ENCODE data around the gene SLC35F3. TPM values are rescaled to one million over a fixed set of nuclear protein-coding genes. Genes with fewer than 3 reads are reported as not detected.

Gene SLC35F3
- total RNA-seq (2021) (0.85 to 1.2 TPM (median 0.94 TPM) in 3 replicates), Bru-seq, nascent RNA (percentile 33 among the genes with signal in this experiment)
- long read RNA-seq, experiment 1, partial matches to known transcripts = 4 of 6 reads
- long read RNA-seq, experiment 1, other reads (novel, unspliced or antisense) = 1 of 6 reads
- long read RNA-seq, experiment 2 = 0 reads
- long read RNA-seq, experiment 3 = 0 reads

DNA sequence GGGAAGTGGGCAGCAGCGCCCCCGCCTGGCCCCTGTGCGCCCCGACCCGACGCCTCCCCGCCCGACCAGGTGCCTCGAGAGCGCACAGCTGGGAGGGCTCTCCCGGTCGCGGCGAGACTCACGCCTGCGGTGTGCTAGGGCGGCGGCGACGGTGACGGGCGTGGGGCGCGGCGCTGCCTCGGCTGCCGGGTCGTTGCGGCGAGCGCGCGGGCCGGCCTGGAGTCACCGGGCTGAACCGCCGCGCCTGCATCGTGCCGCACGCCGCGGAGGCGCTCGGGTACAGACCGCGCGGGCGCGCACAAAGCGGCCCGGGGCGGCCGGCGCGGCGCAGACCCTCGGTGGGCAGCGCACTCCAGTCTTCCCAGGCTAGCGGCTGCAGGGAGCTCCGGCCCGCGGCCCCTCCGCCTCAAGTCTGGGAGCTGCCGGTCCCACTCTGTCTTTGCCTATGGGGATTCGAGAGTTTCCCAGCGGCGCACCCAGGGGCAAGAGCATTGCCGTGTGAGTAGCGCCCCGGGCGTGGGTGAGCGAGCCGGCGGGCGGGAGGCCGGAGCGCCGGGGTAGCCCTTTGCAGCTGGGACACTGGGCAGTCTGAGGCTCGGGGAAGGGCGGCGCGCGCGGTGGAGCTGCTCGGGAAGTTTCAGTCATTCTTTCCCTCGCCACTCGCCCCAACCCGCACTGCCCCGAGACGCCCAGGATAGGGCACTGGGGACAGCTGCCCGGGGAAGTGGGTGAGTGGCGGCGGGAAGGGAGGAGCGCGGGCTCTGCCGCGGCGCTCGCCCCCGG is at the start of gene SLC35F3:
SLC35F3 (plus strand) TSS at position 44 of the 783 bp plus-strand sequence.
- peak within 1 kb of the TSS; percentile 75 for H3K4me3 Mint-ChIP-seq
- H3K36me3 Mint-ChIP-seq = no peaks in the 10 kb centered on the region
- ATAC-seq = peak; percentile 93
- peaks cover 10% of the 10 kb centered on the region for H3K4me1 Mint-ChIP-seq
- peaks cover 79% of the 10 kb centered on the region for H3K27me3 Mint-ChIP-seq (ENCODE audit: low read depth)
- DNase-seq (ENCODE audit: low spot score) = peak; percentile 81
- CTCF ChIA-PET = interaction anchor here (0.6 to 2.4 kb wide), 29 partner anchors 9 to 1456 kb away, joined by 3 to 21 read pairs (median 4); no protein-coding TSS in a partner anchor
- no peaks in the 10 kb centered on the region for H3K9me3 Mint-ChIP-seq
- POLR2A ChIA-PET = interaction anchor here (1.3 kb wide), 1 partner anchor 537 kb away, joined by 3 read pairs; no protein-coding TSS in a partner anchor
- no peak within 1 kb of the TSS for H3K27ac Mint-ChIP-seq
- TF ChIP-seq CREM (CRISPR knock-in tag; IDR thresholded peaks at IDR 0.05) (0 out of 2 replicates have a peak, but pooled peaks have one; percentile 50), KAT7 (CRISPR knock-in tag; IDR thresholded peaks at IDR 0.05; ENCODE audit: borderline replicate concordance) (0 out of 2 replicates have a peak, but pooled peaks have one; percentile 74), ATF1 (CRISPR knock-in tag; IDR thresholded peaks at IDR 0.05) (no peak), ZBTB43 (CRISPR knock-in tag; IDR thresholded peaks at IDR 0.05) (no peak), CREB1 (CRISPR knock-in tag; IDR thresholded peaks at IDR 0.05) (no peak), ZMAT4 (CRISPR knock-in tag; IDR thresholded peaks at IDR 0.05) (no peak), ZNF317 (CRISPR knock-in tag; IDR thresholded peaks at IDR 0.05; ENCODE audit: borderline replicate concordance, low read depth) (no peak), ZNF416 (CRISPR knock-in tag; IDR thresholded peaks at IDR 0.05) (0 out of 2 replicates have a peak, but pooled peaks have one; percentile 48), FOXJ3 (CRISPR knock-in tag; IDR thresholded peaks at IDR 0.05; ENCODE audit: borderline replicate concordance) (no peak), E2F5 (CRISPR knock-in tag; IDR thresholded peaks at IDR 0.05) (peak; percentile 83; the same call in 1 of the 2 replicates), FOXP1 (CRISPR knock-in tag; IDR thresholded peaks at IDR 0.05; ENCODE audit: borderline replicate concordance) (peak; percentile 69), ZNF425 (CRISPR knock-in tag; conservative IDR thresholded peaks at IDR 0.05) (no peak), ZNF671 (CRISPR knock-in tag; IDR thresholded peaks at IDR 0.05) (no peak), MAX (CRISPR knock-in tag; IDR thresholded peaks at IDR 0.05) (no peak), CBFB (CRISPR knock-in tag; IDR thresholded peaks at IDR 0.05; ENCODE audit: low read depth) (0 out of 2 replicates have a peak, but pooled peaks have one; percentile 40), MYBL2 (CRISPR knock-in tag; IDR thresholded peaks at IDR 0.05) (no peak), JAZF1 (CRISPR knock-in tag; IDR thresholded peaks at IDR 0.05) (no peak), ZNF232 (CRISPR knock-in tag; IDR thresholded peaks at IDR 0.05) (no peak), NR2C2 (CRISPR knock-in tag; IDR thresholded peaks at IDR 0.05) (no peak), JUN (CRISPR knock-in tag; IDR thresholded peaks at IDR 0.05) (no peak), ZSCAN18 (CRISPR knock-in tag; IDR thresholded peaks at IDR 0.05) (no peak)
- TF ChIP-seq, protein P1, sequence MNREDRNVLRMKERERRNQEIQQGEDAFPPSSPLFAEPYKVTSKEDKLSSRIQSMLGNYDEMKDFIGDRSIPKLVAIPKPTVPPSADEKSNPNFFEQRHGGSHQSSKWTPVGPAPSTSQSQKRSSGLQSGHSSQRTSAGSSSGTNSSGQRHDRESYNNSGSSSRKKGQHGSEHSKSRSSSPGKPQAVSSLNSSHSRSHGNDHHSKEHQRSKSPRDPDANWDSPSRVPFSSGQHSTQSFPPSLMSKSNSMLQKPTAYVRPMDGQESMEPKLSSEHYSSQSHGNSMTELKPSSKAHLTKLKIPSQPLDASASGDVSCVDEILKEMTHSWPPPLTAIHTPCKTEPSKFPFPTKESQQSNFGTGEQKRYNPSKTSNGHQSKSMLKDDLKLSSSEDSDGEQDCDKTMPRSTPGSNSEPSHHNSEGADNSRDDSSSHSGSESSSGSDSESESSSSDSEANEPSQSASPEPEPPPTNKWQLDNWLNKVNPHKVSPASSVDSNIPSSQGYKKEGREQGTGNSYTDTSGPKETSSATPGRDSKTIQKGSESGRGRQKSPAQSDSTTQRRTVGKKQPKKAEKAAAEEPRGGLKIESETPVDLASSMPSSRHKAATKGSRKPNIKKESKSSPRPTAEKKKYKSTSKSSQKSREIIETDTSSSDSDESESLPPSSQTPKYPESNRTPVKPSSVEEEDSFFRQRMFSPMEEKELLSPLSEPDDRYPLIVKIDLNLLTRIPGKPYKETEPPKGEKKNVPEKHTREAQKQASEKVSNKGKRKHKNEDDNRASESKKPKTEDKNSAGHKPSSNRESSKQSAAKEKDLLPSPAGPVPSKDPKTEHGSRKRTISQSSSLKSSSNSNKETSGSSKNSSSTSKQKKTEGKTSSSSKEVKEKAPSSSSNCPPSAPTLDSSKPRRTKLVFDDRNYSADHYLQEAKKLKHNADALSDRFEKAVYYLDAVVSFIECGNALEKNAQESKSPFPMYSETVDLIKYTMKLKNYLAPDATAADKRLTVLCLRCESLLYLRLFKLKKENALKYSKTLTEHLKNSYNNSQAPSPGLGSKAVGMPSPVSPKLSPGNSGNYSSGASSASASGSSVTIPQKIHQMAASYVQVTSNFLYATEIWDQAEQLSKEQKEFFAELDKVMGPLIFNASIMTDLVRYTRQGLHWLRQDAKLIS (CRISPR knock-in tag; IDR thresholded peaks at IDR 0.05; ENCODE audit: borderline replicate concordance) = no peak
- TF ChIP-seq, protein P2, sequence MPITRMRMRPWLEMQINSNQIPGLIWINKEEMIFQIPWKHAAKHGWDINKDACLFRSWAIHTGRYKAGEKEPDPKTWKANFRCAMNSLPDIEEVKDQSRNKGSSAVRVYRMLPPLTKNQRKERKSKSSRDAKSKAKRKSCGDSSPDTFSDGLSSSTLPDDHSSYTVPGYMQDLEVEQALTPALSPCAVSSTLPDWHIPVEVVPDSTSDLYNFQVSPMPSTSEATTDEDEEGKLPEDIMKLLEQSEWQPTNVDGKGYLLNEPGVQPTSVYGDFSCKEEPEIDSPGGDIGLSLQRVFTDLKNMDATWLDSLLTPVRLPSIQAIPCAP (CRISPR knock-in tag; IDR thresholded peaks at IDR 0.05) = no peak
